HUES6 (cell line): ENCODE data around the gene GRK3.
"Not testable (repeated sequence)": the region's sequence is repeated elsewhere in the genome, so short reads cannot be mapped to it uniquely, and the experiment has no call there.

Source experiments
- H3K27ac ChIP-seq: 2 replicates; pipeline ENCODE4 v1.7.0; 2013; ENCODE audit warnings: low read depth, mild to moderate bottlenecking, low read length, inconsistent platforms
- H3K27me3 ChIP-seq: 2 replicates; pipeline ENCODE4 v1.6.1; 2013; ENCODE audit warnings: low read length; ENCODE audit not compliant: control insufficient read depth, insufficient read depth
- H3K36me3 ChIP-seq: 2 replicates; pipeline ENCODE4 v1.6.1; 2013; ENCODE audit warnings: low read length; ENCODE audit not compliant: control insufficient read depth, insufficient read depth
- H3K4me1 ChIP-seq: 2 replicates; pipeline ENCODE4 v1.6.1; 2013; ENCODE audit warnings: low read length; ENCODE audit not compliant: control insufficient read depth, insufficient read depth
- H3K4me3 ChIP-seq: 2 replicates; pipeline ENCODE4 v1.5.1; 2013; ENCODE audit warnings: low read depth, low read length
- H3K9ac ChIP-seq: one replicate; pipeline ENCODE4 v1.6.1; 2013; ENCODE audit warnings: mild to moderate bottlenecking, low read length
- H3K9me3 ChIP-seq: 2 replicates; pipeline ENCODE4 v1.6.1; 2013; ENCODE audit warnings: low read depth, low read length; ENCODE audit not compliant: control insufficient read depth, insufficient read depth

GRK3 gene

DNA sequence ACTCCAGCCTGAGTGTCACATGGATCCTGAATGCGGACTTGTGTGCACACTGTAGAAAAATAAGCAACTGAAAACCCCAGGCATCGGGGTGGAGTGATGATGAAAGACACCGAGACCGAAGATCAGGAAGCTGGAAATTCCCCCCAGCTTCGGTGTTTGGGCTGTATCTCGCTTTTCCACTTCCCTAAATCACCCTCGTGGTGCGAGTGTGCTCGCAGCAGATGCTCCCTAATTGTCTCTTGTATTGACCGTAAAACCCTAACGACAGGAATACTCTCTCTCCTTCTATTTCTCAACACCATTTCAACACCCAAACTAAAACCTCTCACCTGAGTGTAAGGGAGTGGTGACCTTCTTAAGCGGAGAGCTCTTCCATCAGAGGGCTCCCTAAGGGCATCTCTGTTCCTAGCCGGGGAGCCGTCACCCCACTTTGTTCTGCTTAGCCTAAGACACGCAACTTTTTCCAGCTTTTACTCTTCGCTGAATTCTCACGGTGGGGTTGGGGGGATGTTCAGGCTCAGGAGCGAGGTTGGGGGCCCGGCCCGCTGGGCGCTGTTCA is 635 bp upstream of the GRK3 start:
- H3K27me3 ChIP-seq: peaks cover 15% of the 10 kb centered on the region
- no peaks in the 10 kb centered on the region for H3K9me3 ChIP-seq
- peak overlapping the region; percentile 75 for H3K4me3 ChIP-seq
- peak overlapping the region; percentile 71 for H3K9ac ChIP-seq
- no peaks in the 10 kb centered on the region for H3K36me3 ChIP-seq
- peaks cover 27% of the 10 kb centered on the region for H3K4me1 ChIP-seq
- no peak overlapping the region for H3K27ac ChIP-seq

DNA sequence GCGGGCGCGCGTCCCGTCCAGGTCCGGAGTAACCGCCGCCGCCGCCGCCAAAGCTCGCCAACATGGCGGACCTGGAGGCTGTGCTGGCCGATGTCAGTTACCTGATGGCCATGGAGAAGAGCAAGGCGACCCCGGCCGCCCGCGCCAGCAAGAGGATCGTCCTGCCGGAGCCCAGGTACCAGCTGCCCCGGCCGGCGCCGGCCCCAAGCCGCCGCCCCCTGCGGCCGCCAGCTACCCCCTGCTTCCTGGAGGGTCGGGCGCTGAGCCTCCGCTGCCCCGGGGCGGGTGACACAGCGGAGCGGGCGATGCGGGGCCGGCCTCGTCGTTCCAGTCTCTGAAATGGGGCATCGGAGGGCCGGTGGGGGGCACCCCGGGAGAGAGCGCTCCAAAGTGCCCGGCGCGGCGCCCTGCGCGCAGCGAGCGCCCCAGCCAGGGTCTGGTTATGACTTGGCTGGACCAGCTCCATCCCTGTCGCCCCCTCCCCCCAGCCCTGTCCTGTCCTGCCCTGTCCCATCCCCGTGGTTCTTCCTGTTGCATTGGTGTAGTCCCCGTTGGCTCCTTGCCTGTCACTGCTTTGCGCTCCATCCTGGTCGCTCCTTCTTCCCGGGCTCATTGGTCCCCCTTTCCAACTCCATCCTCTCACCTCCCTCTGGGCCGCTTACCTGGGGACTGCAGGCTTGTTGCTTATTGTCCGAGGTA is 653 bp downstream of the GRK3 start:
- Histone ChIP-seq H3K27ac (peak overlapping the region; percentile 56; the same call in 1 of the 2 replicates), H3K4me1 (peaks cover 33% of the 10 kb centered on the region), H3K9ac (peak overlapping the region; percentile 67), H3K36me3 (no peaks in the 10 kb centered on the region), H3K27me3 (peaks cover 15% of the 10 kb centered on the region), H3K9me3 (no peaks in the 10 kb centered on the region), H3K4me3 (peak overlapping the region; percentile 78)

DNA sequence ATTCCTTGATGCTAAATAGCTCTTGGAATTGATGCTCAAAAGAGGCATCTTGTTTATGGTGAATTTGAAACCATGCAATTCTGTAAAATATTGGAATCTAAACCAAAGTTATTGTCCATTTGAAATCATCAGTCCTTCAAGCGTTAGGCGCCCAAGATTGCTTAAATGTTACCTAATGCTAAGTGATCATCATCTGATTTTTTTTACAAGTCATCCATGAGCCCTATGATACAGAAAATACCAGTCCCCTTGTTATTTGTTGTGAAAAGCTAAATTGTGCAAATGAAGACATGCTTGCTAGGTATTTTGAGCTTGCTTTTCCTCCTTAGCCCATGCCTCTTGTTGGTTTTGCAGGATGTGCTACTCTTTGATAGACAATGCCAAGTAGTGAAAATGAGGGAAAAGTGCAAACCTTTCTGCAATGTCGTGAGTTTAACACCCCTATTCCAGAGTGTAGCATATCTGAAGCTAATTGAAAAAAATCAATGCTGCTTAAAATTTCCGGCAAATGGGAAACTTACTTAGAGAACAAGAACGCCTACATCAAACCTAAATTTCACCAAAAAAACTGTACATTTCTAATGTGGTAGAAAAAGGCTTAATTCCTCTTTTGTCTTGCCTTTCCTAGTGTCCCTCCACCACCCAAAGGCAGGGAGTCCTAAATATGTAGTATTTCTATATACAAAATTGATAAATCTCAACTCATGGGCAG is 1.9 kb downstream of the GRK3 start:
- peaks cover 39% of the 10 kb centered on the region for H3K4me1 ChIP-seq
- no peak overlapping the region for H3K27ac ChIP-seq
- H3K27me3 ChIP-seq: peaks cover 15% of the 10 kb centered on the region
- no peak overlapping the region for H3K9ac ChIP-seq
- H3K9me3 ChIP-seq: no peaks in the 10 kb centered on the region
- H3K4me3 ChIP-seq: peak overlapping the region; percentile 78
- H3K36me3 ChIP-seq: no peaks in the 10 kb centered on the region

DNA sequence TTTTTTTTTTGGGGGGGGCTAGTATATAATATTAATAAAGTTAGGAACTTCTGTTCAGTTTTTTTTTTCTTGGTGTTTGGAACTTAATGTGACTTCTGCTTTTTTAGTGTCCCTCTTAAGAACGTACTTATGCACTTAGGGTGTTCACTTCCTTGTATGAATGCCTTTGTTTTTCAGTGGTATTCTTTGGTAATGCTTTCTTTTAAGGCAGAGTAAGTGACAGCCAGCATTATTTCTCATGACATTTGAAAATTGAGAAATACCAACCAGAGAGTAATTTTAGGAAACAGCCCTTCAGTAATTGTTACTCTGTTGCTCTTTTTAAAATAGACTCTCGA is 2.4 kb downstream of the GRK3 start:
- H3K27me3 ChIP-seq: peaks cover 15% of the 10 kb centered on the region
- H3K9me3 ChIP-seq: no peaks in the 10 kb centered on the region
- H3K9ac ChIP-seq: no peak overlapping the region
- peak overlapping the region; percentile 33; the same call in 1 of the 2 replicates for H3K4me3 ChIP-seq
- H3K27ac ChIP-seq: no peak overlapping the region
- H3K4me1 ChIP-seq: peaks cover 39% of the 10 kb centered on the region
- H3K36me3 ChIP-seq: no peaks in the 10 kb centered on the region

DNA sequence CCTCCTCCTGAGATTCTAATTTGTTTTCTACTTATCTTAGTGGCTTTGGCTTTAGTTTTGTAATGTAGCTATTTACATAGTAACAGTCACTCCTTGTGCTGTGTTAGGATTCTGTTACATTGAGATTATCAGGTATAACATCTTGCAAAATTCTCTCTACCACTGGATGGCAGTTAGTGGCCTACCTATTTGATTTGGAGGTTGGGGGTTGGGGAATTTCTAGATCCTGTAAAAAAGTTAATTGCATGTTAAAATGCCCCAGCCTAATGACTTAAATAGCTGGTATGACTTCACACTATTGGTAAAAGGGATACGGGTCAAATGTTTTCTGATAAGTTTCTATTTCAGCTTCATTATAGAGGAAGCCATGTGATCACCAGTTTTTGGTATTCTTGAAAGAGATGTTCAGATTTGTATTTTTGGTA is 2.8 kb downstream of the GRK3 start:
- no peaks in the 10 kb centered on the region for H3K9me3 ChIP-seq
- no peak overlapping the region for H3K27ac ChIP-seq
- H3K27me3 ChIP-seq: peaks cover 15% of the 10 kb centered on the region
- H3K4me3 ChIP-seq: peak overlapping the region; percentile 33; the same call in 1 of the 2 replicates
- H3K9ac ChIP-seq: no peak overlapping the region
- peaks cover 39% of the 10 kb centered on the region for H3K4me1 ChIP-seq
- no peaks in the 10 kb centered on the region for H3K36me3 ChIP-seq

DNA sequence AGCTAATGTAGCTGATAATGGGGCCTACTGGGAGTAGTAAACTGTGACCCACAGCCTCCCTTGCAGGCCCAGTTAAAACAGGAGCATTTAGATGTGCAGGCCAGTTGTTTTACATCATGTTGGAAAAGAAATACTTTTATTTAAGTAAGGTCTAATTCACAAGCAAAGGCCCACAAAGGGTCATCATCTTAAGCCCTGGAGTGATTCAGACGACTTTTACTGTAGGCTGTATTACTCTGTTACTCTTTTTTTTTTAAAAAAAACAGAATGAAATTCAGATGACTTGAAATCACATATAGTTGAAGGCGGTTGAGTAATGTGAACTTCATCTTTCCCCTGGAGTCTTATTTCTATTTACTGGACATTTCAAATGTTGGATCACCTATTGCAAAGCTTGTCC is 3.6 kb downstream of the GRK3 start:
- not testable (repeated sequence) for H3K36me3 ChIP-seq, H3K9ac ChIP-seq, H3K27ac ChIP-seq, H3K9me3 ChIP-seq, H3K4me3 ChIP-seq
- H3K4me1 ChIP-seq: peaks cover 39% of the 10 kb centered on the region
- peaks cover 15% of the 10 kb centered on the region for H3K27me3 ChIP-seq

DNA sequence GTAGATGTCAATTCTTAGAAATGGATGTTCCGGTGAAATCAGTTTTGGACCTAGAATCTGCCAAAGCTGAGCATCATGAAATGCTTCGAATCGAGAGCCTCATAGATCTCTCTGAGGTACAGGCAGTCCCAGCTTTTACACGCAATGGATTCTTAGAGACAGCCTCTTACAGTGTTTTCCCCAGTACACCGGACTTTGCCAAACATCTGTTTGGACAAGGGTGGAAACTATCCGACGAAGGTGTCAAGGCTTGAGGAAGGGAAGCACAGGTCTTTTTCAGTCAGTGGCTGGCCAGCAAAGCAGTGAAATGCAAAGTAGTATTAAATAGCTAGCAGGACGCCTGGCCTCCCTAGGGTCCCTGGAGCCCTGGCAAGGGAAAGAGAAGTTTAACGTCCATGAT is 4.9 kb downstream of the GRK3 start:
- no peak overlapping the region for H3K9ac ChIP-seq
- no peaks in the 10 kb centered on the region for H3K36me3 ChIP-seq
- peaks cover 31% of the 10 kb centered on the region for H3K4me1 ChIP-seq
- H3K27me3 ChIP-seq: peaks cover 2% of the 10 kb centered on the region; the same call in 1 of the 2 replicates
- H3K4me3 ChIP-seq: no peak overlapping the region
- no peaks in the 10 kb centered on the region for H3K9me3 ChIP-seq
- no peak overlapping the region for H3K27ac ChIP-seq

DNA sequence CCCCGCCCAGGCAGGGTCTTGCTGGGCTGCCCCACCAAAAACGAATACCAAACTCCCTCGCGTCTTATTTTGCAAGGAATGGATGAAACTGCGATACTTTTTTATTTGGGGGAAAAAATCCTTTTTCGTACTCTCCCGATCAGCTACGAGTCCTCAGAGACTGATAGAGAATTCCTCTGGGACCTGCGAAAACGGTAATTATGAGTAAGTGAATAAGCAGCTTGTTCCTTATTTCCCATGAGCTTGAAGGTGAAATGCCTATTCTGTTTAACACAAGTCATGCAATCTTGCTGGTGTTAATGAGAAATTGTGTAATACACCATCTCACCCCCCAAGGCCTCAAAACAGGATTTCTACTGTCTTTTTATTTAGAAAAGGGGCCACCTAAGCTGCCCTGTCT is 5.5 kb downstream of the GRK3 start:
- Histone ChIP-seq H3K27ac (no peak overlapping the region), H3K27me3 (no peaks in the 10 kb centered on the region), H3K36me3 (no peaks in the 10 kb centered on the region), H3K4me1 (peaks cover 31% of the 10 kb centered on the region), H3K9ac (no peak overlapping the region), H3K4me3 (no peak overlapping the region), H3K9me3 (no peaks in the 10 kb centered on the region)

DNA sequence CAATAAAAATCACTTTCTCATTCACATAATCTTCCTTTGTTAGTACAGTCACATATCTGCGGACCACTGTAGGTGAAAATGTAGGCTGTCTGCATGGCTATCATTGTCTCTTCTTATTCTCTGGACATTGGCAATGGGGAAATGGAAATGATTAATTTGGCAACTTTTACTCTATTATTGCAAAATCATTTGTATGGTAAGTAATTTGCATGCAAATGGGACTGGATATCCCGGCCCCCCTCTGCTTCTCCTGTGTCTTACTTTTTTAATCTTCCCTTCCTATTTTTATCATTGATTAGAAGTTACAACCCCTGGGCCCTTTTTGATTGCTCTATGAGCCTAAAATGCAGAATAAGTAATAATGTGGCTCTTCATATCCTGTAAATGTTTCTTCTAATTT is 6.0 kb downstream of the GRK3 start:
- Histone ChIP-seq H3K9me3 (no peaks in the 10 kb centered on the region), H3K27ac (no peak overlapping the region), H3K27me3 (no peaks in the 10 kb centered on the region), H3K9ac (no peak overlapping the region), H3K36me3 (no peaks in the 10 kb centered on the region), H3K4me3 (no peak overlapping the region), H3K4me1 (peaks cover 31% of the 10 kb centered on the region)

DNA sequence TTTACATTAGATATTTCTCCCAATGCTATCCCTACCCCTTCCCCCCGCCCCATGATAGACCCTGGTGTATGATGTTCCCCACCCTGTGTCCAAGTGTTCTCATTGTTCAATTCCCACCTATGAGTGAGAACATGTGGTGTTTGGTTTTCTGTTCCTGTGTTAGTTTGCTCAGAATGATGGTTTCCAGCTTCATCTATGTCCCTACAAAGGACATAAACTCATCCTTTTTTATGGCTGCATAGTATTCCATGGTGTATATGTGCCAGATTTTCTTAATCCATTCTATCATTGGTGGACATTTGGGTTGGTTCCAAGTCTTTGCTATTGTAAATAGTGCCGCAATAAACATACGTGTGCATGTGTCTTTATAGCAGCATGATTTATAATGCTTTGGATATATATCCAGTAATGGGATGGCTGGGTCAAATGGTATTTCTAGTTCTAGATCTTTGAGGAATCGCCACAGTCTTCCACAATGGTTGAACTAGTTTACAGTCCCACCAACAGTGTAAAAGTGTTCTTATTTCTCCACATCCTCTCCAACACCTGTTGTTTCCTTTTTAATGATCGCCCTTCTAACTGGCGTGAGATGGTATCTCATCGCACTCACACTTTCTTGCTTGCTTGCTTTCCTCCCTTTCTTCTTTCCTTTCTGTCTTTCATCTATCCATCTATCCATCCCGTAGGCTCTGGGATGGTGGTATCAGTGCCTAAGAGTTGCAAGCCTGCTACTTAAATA is 7.7 kb downstream of the GRK3 start:
- H3K27me3 ChIP-seq, H3K9ac ChIP-seq, H3K9me3 ChIP-seq, H3K27ac ChIP-seq, H3K4me3 ChIP-seq, H3K36me3 ChIP-seq: not testable (repeated sequence)
- H3K4me1 ChIP-seq: peaks cover 23% of the 10 kb centered on the region

DNA sequence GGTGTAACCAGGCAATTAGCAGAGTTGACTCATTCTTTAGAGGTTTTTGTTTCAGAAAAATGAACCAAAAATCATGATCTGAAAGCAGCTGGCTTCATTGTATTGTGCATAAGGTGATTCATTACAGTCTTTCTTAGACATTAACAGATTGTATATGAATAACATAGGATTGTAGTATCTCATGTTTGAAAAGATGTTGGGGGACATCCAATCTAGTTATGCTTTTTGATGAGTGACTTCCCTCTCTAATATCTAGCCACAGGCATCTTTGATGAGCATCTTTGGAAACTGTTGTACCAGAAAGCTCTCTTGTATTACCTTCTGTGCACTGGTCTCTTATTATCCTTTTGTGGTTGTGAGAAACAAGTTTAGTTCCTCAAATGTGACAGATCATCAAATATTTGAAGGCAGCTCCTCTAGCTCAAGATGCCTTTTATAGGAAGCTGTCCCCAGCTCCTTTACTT is 8.3 kb downstream of the GRK3 start:
- Histone ChIP-seq H3K9me3 (no peaks in the 10 kb centered on the region), H3K27ac (no peak overlapping the region)

More for the DNA sequence above, 8.3 kb downstream of the GRK3 start:
- Histone ChIP-seq H3K4me1 (peaks cover 17% of the 10 kb centered on the region), H3K4me3 (no peak overlapping the region), H3K9ac (no peak overlapping the region), H3K27me3 (no peaks in the 10 kb centered on the region), H3K36me3 (no peaks in the 10 kb centered on the region)
